K562 (cell line): Measurements from ENCODE around the gene SLC39A11. TPM values are rescaled to one million over a fixed set of nuclear protein-coding genes. Genes with fewer than 3 reads are reported as not detected.

Experiments
- ATAC-seq: fragments of 200-7000 bp; cut with Tn5 transposase; 3 replicates; pipeline ENCODE4 v1.9.1; 2020; ENCODE audit warnings: moderate library complexity
- BruUV-seq: library from RNA; stranded (reverse); fragments of 400-500 nt; replicated peaks from 2 replicates; lab custom pipeline; 2021; lab: Mats Ljungman, UMichigan
- CTCF ChIA-PET: fragments of 300-600 bp; formaldehyde crosslinking; extraction: SDS; loops from one replicate; lab custom pipeline; 2021; ENCODE audit warnings: low intra/inter-chr PET ratio; lab: Yijun Ruan, JAX
- POLR2A ChIA-PET: fragments of 300-600, 350-650 bp; sonication (Branson Sonifier 250); formaldehyde crosslinking; extraction: SDS; loops from one replicate; lab custom pipeline; 2021; ENCODE audit warnings: antibody characterized with exemption, inconsistent platforms; lab: Yijun Ruan, JAX
- DNase-seq, 4 experiments: peaks; one replicate each; pipeline versions ENCODE4 v3.0.0 to v3.0.0-alpha.2; 2011 to 2018; ENCODE audit warnings: low spot score in 3 of 4, mixed read lengths in 3 of 4; ENCODE audit errors: extremely low read depth in 1 of 4
- FAIRE-seq: peaks from 2 replicates; lab custom pipeline; 2011; peaks lifted over from hg19 to GRCh38; lab: Jason Lieb, UNC
- H2AFZ ChIP-seq: 2 replicates; pipeline ENCODE4 v1.6.0; 2011; ENCODE audit warnings: low read depth, low read length, control low read depth, inconsistent platforms
- H3K27ac ChIP-seq: fragments of 200-600 bp; 3 replicates; pipeline ENCODE4 v1.8.0; 2011; ENCODE audit warnings: low read depth, mild to moderate bottlenecking, control low read depth, inconsistent platforms, low read length, moderate library complexity, mixed read lengths; ENCODE audit errors: extremely low read depth
- H3K27me3 ChIP-seq, 2 experiments: fragments of 300-600 bp in 1 of 2; 2 replicates in 1 of 2; 3 replicates in 1 of 2; pipeline versions ENCODE4 v1.6.0 to v1.8.0; 2011; ENCODE audit warnings: inconsistent platforms in 2 of 2, low read length in 2 of 2, mild to moderate bottlenecking in 1 of 2, mixed read lengths in 1 of 2, moderate library complexity in 1 of 2; ENCODE audit not compliant: control insufficient read depth in 2 of 2, insufficient read depth in 2 of 2
- H3K36me3 ChIP-seq: fragments of 300-600 bp; 3 replicates; pipeline ENCODE4 v1.8.0; 2011; ENCODE audit warnings: mild to moderate bottlenecking, low read length, inconsistent platforms; ENCODE audit not compliant: control insufficient read depth, insufficient read depth
- H3K4me1 ChIP-seq, 2 experiments: fragments of 200-600 bp in 1 of 2; replicated peaks in 1 of 2; 2 replicates in 1 of 2; 3 replicates in 1 of 2; pipeline versions ENCODE4 v1.5.1 to v1.8.0; 2011; ENCODE audit warnings: inconsistent platforms in 2 of 2, low read length in 2 of 2, mild to moderate bottlenecking in 1 of 2, mixed read lengths in 1 of 2, moderate library complexity in 1 of 2; ENCODE audit not compliant: control insufficient read depth in 2 of 2, insufficient read depth in 2 of 2
- H3K4me2 ChIP-seq: 2 replicates; pipeline ENCODE4 v1.6.1; 2011; ENCODE audit warnings: low read length, control low read depth, inconsistent platforms, mixed read lengths; ENCODE audit not compliant: insufficient read depth
- H3K4me3 ChIP-seq: fragments of 200-600 bp; sonication (generic), shearing (Covaris generic); 2 replicates; pipeline ENCODE4 v1.5.1; 2016; ENCODE audit warnings: control low read depth, inconsistent platforms
- H3K79me2 ChIP-seq: fragments of 200-600 bp; 3 replicates; pipeline ENCODE4 v1.8.0; 2011; ENCODE audit warnings: low read length, inconsistent platforms; ENCODE audit not compliant: control insufficient read depth, insufficient read depth
- H3K9ac ChIP-seq, 2 experiments: 2 replicates each; pipeline versions ENCODE4 v1.6.0 to v1.6.1; 2011; ENCODE audit warnings: low read depth in 2 of 2, low read length in 2 of 2, control low read depth in 1 of 2, inconsistent platforms in 1 of 2, mild to moderate bottlenecking in 1 of 2, mixed read lengths in 1 of 2; ENCODE audit not compliant: insufficient read depth in 1 of 2
- H3K9me1 ChIP-seq: one replicate; pipeline ENCODE4 v1.6.0; 2011; ENCODE audit warnings: inconsistent platforms, mild to moderate bottlenecking, low read length, moderate library complexity; ENCODE audit not compliant: control insufficient read depth, insufficient read depth
- H3K9me3 ChIP-seq: replicated peaks from 2 replicates; pipeline ENCODE4 v1.5.1; 2011; ENCODE audit warnings: low read depth, low read length, inconsistent platforms; ENCODE audit not compliant: control insufficient read depth, insufficient read depth
- H4K20me1 ChIP-seq: replicated peaks from 2 replicates; pipeline ENCODE4 v1.6.1; 2011; ENCODE audit warnings: low read length, inconsistent platforms, mixed read lengths; ENCODE audit not compliant: control insufficient read depth, insufficient read depth
- HMG20A ChIP-seq: fragments of 450-650 bp; formaldehyde crosslinking; conservative IDR thresholded peaks from 2 replicates; pipeline ENCODE4 v1.4.0; 2020; ENCODE audit warnings: mild to moderate bottlenecking, mixed read lengths
- HNRNPH1 ChIP-seq: fragments of 200-400 bp; formaldehyde crosslinking; optimal IDR thresholded peaks from 2 replicates; pipeline ENCODE3; 2017; ENCODE audit warnings: low read depth, mild to moderate bottlenecking, low read length, moderate library complexity
- KAT2B ChIP-seq: IDR thresholded peaks from one replicate; pipeline ENCODE4 v1.6.1; 2012; ENCODE audit warnings: low read depth, mild to moderate bottlenecking, control low read depth, inconsistent platforms, low read length, moderate library complexity
- KAT7 ChIP-seq: sonication (generic); formaldehyde crosslinking; IDR thresholded peaks from 2 replicates; pipeline ENCODE4 v1.8.0; 2022; ENCODE audit warnings: missing genetic modification reagents, mild to moderate bottlenecking, borderline replicate concordance
- PCBP1 ChIP-seq: fragments of 200-400 bp; formaldehyde crosslinking; IDR thresholded peaks from 2 replicates; pipeline ENCODE4 v1.6.1; 2018; ENCODE audit warnings: mild to moderate bottlenecking, low read depth, low read length; ENCODE audit not compliant: poor library complexity, severe bottlenecking
- RBBP5 ChIP-seq: fragments of 200-600 bp; sonication (generic); IDR thresholded peaks from 2 replicates; pipeline ENCODE4 v1.6.1; 2012; ENCODE audit warnings: borderline replicate concordance, mild to moderate bottlenecking, low read length, control low read depth, inconsistent platforms; ENCODE audit not compliant: insufficient read depth, poor library complexity, severe bottlenecking
- SIX5 ChIP-seq, 2 experiments: IDR thresholded peaks; 2 replicates each; pipeline ENCODE4 v1.6.1; 2011; ENCODE audit warnings: low read length in 2 of 2, borderline replicate concordance in 1 of 2, low read depth in 1 of 2, mild to moderate bottlenecking in 1 of 2, moderate library complexity in 1 of 2; ENCODE audit not compliant: insufficient read depth in 1 of 2
- TAF9B ChIP-seq: fragments of 450-650 bp; IDR thresholded peaks from 2 replicates; pipeline ENCODE4 v1.6.1; 2018; ENCODE audit warnings: mild to moderate bottlenecking; ENCODE audit not compliant: partially characterized antibody
- U2AF2 ChIP-seq: fragments of 200-400 bp; formaldehyde crosslinking; optimal IDR thresholded peaks from 2 replicates; pipeline ENCODE3; 2017; ENCODE audit warnings: low read depth, mild to moderate bottlenecking, low read length
- ZFP1 ChIP-seq: fragments of 450-650 bp; formaldehyde crosslinking; IDR thresholded peaks from 2 replicates; pipeline ENCODE4 v1.4.0; 2020; ENCODE audit warnings: mild to moderate bottlenecking, mixed read lengths
- ZNF436 ChIP-seq: fragments of 250-450, 450-650 bp; sonication (Bioruptor Pico); formaldehyde crosslinking; IDR thresholded peaks from 2 replicates; pipeline ENCODE4 v1.7.0; 2020; ENCODE audit warnings: mild to moderate bottlenecking
- WGBS: fragments of 100-300 bp; shearing (Covaris generic); methylation state at CpG from one replicate; pipeline ENCODE4 v1.1.6; 2016; ENCODE audit warnings: low coverage, mixed read lengths; ENCODE audit not compliant: insufficient coverage; ENCODE audit errors: missing lambda C conversion rate; 5-methylcytosine and 5-hydroxymethylcytosine counted together
- in situ Hi-C: fragments of 300-500 bp; cut with MboI; formaldehyde crosslinking; loops from 4 replicates; pipeline ENCODE4 v1.15.0; 2018; ENCODE audit warnings: inconsistent platforms, mixed read lengths
- intact Hi-C: fragments of 100-400 bp; cut with micrococcal nuclease; formaldehyde crosslinking; loops from 2 replicates; pipeline ENCODE4 v1.14.2; 2022
- polyA plus RNA-seq, 8 experiments: library from polyadenylated mRNA; depleted of rRNA in 4 of 8; stranded (reverse) in 5 of 8; unstranded in 3 of 8; fragments of >200 nt; fragmentation: Nextera tagmentation in 2 of 8; fragmentation: Illumina TruSeq in 1 of 8; extraction: Ambion mirVana in 2 of 8; extraction: Trizol in 1 of 8; gene quantifications; 2 replicates each; pipeline versions ENCODE4 v1.2.1 to v1.2.3, GENCODE V29; 2011 to 2014; ENCODE audit warnings: inconsistent platforms in 1 of 8, missing spikeins in 1 of 8
- total RNA-seq, 7 experiments: library from RNA; depleted of rRNA in 6 of 7; stranded (reverse); fragments of >200 nt in 6 of 7; fragmentation: Illumina TruSeq in 2 of 7; extraction: Trizol in 2 of 7; gene quantifications; 2 replicates each; pipeline versions ENCODE4 v1.2.1 to v1.2.3, GENCODE V29; 2011 to 2021; ENCODE audit warnings: low replicate concordance in 1 of 7
- TF ChIP-seq, protein P1 (sequence below): sonication (generic); formaldehyde crosslinking; IDR thresholded peaks from 2 replicates; pipeline ENCODE4 v1.8.1; 2023; ENCODE audit warnings: missing genetic modification reagents, mild to moderate bottlenecking, borderline replicate concordance

The SLC39A11 gene
- total and polyA plus RNA-seq, 9 of the 15 experiments (the other 6 are each of a cell fraction or from before 2014, with no cell fraction given): 10.5 to 26.4 (median 13.4) TPM

DNA sequence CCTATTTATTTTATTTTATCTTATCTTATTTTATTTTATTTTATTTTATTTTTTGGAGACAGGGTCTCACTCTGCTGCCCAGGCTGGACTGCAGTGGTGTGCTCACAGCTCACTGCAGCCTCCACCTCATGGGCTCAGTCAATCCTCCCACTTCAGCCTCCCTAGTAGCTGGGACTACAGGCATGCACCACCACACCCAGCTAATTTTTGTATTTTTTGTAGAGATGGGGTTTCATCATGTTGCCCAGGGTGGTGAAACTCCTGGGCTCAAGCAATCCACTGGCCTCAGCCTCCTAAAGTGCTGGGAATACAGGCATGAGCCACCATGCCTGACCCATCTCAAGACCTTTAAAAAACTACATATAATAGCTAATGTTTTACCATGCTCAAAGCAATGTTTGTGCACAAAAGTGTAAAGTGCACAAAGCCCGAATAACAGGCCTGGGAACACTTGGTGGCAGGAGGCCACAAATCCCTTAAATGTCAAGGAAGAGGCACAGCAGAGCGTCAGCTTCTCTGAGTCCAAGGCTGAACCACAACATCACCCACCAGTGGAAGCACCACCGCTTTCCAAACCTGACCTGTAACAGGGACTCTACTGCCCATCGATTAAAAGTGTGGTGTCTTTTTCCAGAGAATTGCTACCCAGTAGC lies 30.6 kb upstream of the SLC39A11 start:
- Histone ChIP-seq H3K27me3 (peaks cover 19 to 48% of the 10 kb centered on the region in 2 experiments; a peak in 4 of 5 replicates), H3K9me3 (no peaks in the 10 kb centered on the region), H3K79me2 (no peaks in the 10 kb centered on the region), H3K9ac (no peak overlapping the region), H3K4me1 (no peaks in the 10 kb centered on the region), H3K36me3 (no peaks in the 10 kb centered on the region), H3K9me1 (no peaks in the 10 kb centered on the region), H2AFZ (no peak overlapping the region), H3K4me3 (no peak overlapping the region), H4K20me1 (no peaks in the 10 kb centered on the region), H3K27ac (no peak overlapping the region), H3K4me2 (no peak overlapping the region)
- no peak for DNase-seq
- in situ Hi-C loops (no loop called here), intact Hi-C loops (no loop called here)
- FAIRE-seq: no peak
- no TSS peak for BruUV-seq
- ChIA-PET POLR2A (interaction anchor here (0.6 to 1.6 kb wide), 5 partner anchors 11 to 758 kb away, joined by 3 to 6 read pairs (median 4); no protein-coding TSS in a partner anchor), CTCF (no interaction called here)
- WGBS: 2% methylated on average over 4 of the region's 4 CpGs
- ATAC-seq: no peak
- TF ChIP-seq HMG20A (CRISPR knock-in tag) (no peak), HNRNPH1 (no peak), TAF9B (no peak), ZNF436 (CRISPR knock-in tag) (no peak), SIX5 (IDR thresholded peaks at IDR 0.05; ENCODE audit: borderline replicate concordance in 1 of 2, insufficient read depth in 1 of 2, low read depth in 1 of 2, low read length in 2 of 2) (no peak), PCBP1 (no peak), KAT2B (no peak), KAT7 (CRISPR knock-in tag) (no peak), U2AF2 (no peak), RBBP5 (no peak), ZFP1 (no peak)
- TF ChIP-seq, protein P1, sequence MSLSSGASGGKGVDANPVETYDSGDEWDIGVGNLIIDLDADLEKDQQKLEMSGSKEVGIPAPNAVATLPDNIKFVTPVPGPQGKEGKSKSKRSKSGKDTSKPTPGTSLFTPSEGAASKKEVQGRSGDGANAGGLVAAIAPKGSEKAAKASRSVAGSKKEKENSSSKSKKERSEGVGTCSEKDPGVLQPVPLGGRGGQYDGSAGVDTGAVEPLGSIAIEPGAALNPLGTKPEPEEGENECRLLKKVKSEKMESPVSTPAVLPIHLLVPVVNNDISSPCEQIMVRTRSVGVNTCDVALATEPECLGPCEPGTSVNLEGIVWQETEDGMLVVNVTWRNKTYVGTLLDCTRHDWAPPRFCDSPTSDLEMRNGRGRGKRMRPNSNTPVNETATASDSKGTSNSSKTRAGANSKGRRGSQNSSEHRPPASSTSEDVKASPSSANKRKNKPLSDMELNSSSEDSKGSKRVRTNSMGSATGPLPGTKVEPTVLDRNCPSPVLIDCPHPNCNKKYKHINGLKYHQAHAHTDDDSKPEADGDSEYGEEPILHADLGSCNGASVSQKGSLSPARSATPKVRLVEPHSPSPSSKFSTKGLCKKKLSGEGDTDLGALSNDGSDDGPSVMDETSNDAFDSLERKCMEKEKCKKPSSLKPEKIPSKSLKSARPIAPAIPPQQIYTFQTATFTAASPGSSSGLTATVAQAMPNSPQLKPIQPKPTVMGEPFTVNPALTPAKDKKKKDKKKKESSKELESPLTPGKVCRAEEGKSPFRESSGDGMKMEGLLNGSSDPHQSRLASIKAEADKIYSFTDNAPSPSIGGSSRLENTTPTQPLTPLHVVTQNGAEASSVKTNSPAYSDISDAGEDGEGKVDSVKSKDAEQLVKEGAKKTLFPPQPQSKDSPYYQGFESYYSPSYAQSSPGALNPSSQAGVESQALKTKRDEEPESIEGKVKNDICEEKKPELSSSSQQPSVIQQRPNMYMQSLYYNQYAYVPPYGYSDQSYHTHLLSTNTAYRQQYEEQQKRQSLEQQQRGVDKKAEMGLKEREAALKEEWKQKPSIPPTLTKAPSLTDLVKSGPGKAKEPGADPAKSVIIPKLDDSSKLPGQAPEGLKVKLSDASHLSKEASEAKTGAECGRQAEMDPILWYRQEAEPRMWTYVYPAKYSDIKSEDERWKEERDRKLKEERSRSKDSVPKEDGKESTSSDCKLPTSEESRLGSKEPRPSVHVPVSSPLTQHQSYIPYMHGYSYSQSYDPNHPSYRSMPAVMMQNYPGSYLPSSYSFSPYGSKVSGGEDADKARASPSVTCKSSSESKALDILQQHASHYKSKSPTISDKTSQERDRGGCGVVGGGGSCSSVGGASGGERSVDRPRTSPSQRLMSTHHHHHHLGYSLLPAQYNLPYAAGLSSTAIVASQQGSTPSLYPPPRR (CRISPR knock-in tag): no peak
